ENCODE results near the gene EXOSC9. TPM values are rescaled to one million over a fixed set of nuclear protein-coding genes. Genes with fewer than 3 reads are reported as not detected.
A peak's percentile ranks its signal among the peaks of the same experiment; 100 is the strongest.
"Not testable (repeated sequence)": the region's sequence is repeated elsewhere in the genome, so short reads cannot be mapped to it uniquely, and the experiment has no call there.

The EXOSC9 gene, protein sequence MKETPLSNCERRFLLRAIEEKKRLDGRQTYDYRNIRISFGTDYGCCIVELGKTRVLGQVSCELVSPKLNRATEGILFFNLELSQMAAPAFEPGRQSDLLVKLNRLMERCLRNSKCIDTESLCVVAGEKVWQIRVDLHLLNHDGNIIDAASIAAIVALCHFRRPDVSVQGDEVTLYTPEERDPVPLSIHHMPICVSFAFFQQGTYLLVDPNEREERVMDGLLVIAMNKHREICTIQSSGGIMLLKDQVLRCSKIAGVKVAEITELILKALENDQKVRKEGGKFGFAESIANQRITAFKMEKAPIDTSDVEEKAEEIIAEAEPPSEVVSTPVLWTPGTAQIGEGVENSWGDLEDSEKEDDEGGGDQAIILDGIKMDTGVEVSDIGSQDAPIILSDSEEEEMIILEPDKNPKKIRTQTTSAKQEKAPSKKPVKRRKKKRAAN
- 79.0 and 79.8 TPM in 2 replicates for total RNA-seq (2021)
- Bru-seq, nascent RNA: percentile 96 among the genes with signal in this experiment
- BruChase-seq, experiment 1, labeled RNA remaining after a 2-hour chase: percentile 92 among the genes with signal in this experiment
- BruChase-seq, experiment 2, labeled RNA remaining after a 6-hour chase: percentile 91 among the genes with signal in this experiment
- long read RNA-seq, transcript EXOSC9-201 (12 exons, 1,481 nt): major isoform, 61 of 117 reads
- long read RNA-seq, transcript EXOSC9-202 (13 exons, 1,529 nt): minor isoform, 36 of 117 reads
- long read RNA-seq, partial matches to known transcripts: 4 of 117 reads
- long read RNA-seq, other reads (novel, unspliced or antisense): 16 of 117 reads

- POLR2A ChIA-PET (ENCODE audit: low non-redundant PET): interaction anchor here (1.0 kb wide), 1 partner anchor 36 kb away, joined by 5 read pairs; no protein-coding TSS in a partner anchor
- Histone ChIP-seq H3K27me3 (replicated peaks; ENCODE audit: insufficient read depth, low read depth, low read length, poor library complexity) (no peaks in the 10 kb centered on the region), H3K27ac (ENCODE audit: low read depth, low read length, poor library complexity, severe bottlenecking) (peak within 1 kb of the TSS; percentile 90), H3K4me3 (ENCODE audit: low read depth, low read length, poor library complexity, severe bottlenecking) (peak within 1 kb of the TSS; percentile 75), H3K9me3 (ENCODE audit: low read depth, low read length, poor library complexity, severe bottlenecking) (no peaks in the 10 kb centered on the region), H3K4me1 (ENCODE audit: insufficient read depth, low read length, poor library complexity, severe bottlenecking) (peaks cover 12% of the 10 kb centered on the region), H3K36me3 (ENCODE audit: insufficient read depth, low read length, poor library complexity, severe bottlenecking) (peaks cover 37% of the 10 kb centered on the region)
- CTCF ChIA-PET: no interaction called here
- TF ChIP-seq EZH2 (IDR thresholded peaks at IDR 0.05; ENCODE audit: borderline replicate concordance, low read depth, low read length, poor library complexity, severe bottlenecking): no peak
- TF ChIP-seq, protein P1, sequence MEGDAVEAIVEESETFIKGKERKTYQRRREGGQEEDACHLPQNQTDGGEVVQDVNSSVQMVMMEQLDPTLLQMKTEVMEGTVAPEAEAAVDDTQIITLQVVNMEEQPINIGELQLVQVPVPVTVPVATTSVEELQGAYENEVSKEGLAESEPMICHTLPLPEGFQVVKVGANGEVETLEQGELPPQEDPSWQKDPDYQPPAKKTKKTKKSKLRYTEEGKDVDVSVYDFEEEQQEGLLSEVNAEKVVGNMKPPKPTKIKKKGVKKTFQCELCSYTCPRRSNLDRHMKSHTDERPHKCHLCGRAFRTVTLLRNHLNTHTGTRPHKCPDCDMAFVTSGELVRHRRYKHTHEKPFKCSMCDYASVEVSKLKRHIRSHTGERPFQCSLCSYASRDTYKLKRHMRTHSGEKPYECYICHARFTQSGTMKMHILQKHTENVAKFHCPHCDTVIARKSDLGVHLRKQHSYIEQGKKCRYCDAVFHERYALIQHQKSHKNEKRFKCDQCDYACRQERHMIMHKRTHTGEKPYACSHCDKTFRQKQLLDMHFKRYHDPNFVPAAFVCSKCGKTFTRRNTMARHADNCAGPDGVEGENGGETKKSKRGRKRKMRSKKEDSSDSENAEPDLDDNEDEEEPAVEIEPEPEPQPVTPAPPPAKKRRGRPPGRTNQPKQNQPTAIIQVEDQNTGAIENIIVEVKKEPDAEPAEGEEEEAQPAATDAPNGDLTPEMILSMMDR (conservative IDR thresholded peaks at IDR 0.05; ENCODE audit: low read depth, low read length): no peak
- intact Hi-C loops (cut with micrococcal nuclease; ENCODE audit: unreplicated experiment): no loop called here
- peak; percentile 97 for DNase-seq (ENCODE audit: low spot score)
- no TSS peak for BruUV-seq (replicated peaks)
Measured at GRCh38 chr4:121800961-121801714, at the start of gene EXOSC9. EXOSC9 (plus strand) TSS chr4:121801323; CDS start chr4:121801425, 102 bp downstream.

DNA sequence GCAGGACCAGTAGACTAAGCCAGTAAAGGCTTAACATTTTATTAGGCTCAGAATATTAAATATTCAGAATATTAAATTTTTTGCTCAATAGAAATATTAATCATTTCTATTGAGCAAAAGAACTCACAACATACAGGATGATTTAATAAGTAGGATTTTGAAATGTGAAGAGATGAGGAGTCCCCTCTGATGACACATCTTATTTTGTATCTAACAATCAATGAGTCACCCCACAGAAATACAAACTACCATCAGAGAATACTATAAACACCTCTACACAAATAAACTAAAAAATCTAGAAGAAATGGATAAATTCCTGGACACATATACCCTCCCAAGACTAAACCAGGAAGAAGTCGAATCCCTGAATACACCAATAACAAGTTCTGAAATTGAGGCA, 49.0 kb upstream of the EXOSC9 start:
- H3K27me3 ChIP-seq (replicated peaks; ENCODE audit: insufficient read depth, low read depth, low read length, poor library complexity); BruUV-seq (replicated peaks); H3K27ac ChIP-seq (ENCODE audit: low read depth, low read length, poor library complexity, severe bottlenecking): not testable (repeated sequence)

GRCh38 chr4:121758925-121759568, 42.1 kb upstream of the EXOSC9 start:
- no TSS peak for BruUV-seq (replicated peaks)
- H3K36me3 ChIP-seq (ENCODE audit: insufficient read depth, low read length, poor library complexity, severe bottlenecking): no peaks in the 10 kb centered on the region
- H3K4me1 ChIP-seq (ENCODE audit: insufficient read depth, low read length, poor library complexity, severe bottlenecking): no peaks in the 10 kb centered on the region
- TF ChIP-seq EZH2 (IDR thresholded peaks at IDR 0.05; ENCODE audit: borderline replicate concordance, low read depth, low read length, poor library complexity, severe bottlenecking): no peak
- TF ChIP-seq, protein P1 (conservative IDR thresholded peaks at IDR 0.05; ENCODE audit: low read depth, low read length): no peak
- intact Hi-C loops (cut with micrococcal nuclease; ENCODE audit: unreplicated experiment): no loop called here
- no peaks in the 10 kb centered on the region for H3K9me3 ChIP-seq (ENCODE audit: low read depth, low read length, poor library complexity, severe bottlenecking)
- no peak overlapping the region for H3K4me3 ChIP-seq (ENCODE audit: low read depth, low read length, poor library complexity, severe bottlenecking)
- H3K27me3 ChIP-seq (replicated peaks; ENCODE audit: insufficient read depth, low read depth, low read length, poor library complexity): no peaks in the 10 kb centered on the region
- H3K27ac ChIP-seq (ENCODE audit: low read depth, low read length, poor library complexity, severe bottlenecking): no peak overlapping the region
- no peak for DNase-seq (ENCODE audit: low spot score)
- CTCF ChIA-PET: no interaction called here
- POLR2A ChIA-PET (ENCODE audit: low non-redundant PET): no interaction called here

More for the DNA sequence above, 49.0 kb upstream of the EXOSC9 start:
- POLR2A ChIA-PET (ENCODE audit: low non-redundant PET); DNase-seq (ENCODE audit: low spot score); H3K4me3 ChIP-seq (ENCODE audit: low read depth, low read length, poor library complexity, severe bottlenecking); intact Hi-C loops (cut with micrococcal nuclease; ENCODE audit: unreplicated experiment); H3K4me1 ChIP-seq (ENCODE audit: insufficient read depth, low read length, poor library complexity, severe bottlenecking); H3K36me3 ChIP-seq (ENCODE audit: insufficient read depth, low read length, poor library complexity, severe bottlenecking); CTCF ChIA-PET; H3K9me3 ChIP-seq (ENCODE audit: low read depth, low read length, poor library complexity, severe bottlenecking): not testable (repeated sequence)
